Stimulated activated CD4-positive, alpha-beta T cell treated with anti-CD3 and anti-CD28 coated beads, Interleukin-12 subunit alpha, Interleukin-12 subunit beta, amount 100 ng/mL, for 4 hours (primary cell): Measurements from ENCODE around the gene NR3C2.
A peak's percentile ranks its signal among the peaks of the same experiment; 100 is the strongest.

ENCODE experiments used
- DNase-seq: peaks from one replicate; pipeline ENCODE4 v3.0.0-alpha.2; 2020

The NR3C2 gene

DNA sequence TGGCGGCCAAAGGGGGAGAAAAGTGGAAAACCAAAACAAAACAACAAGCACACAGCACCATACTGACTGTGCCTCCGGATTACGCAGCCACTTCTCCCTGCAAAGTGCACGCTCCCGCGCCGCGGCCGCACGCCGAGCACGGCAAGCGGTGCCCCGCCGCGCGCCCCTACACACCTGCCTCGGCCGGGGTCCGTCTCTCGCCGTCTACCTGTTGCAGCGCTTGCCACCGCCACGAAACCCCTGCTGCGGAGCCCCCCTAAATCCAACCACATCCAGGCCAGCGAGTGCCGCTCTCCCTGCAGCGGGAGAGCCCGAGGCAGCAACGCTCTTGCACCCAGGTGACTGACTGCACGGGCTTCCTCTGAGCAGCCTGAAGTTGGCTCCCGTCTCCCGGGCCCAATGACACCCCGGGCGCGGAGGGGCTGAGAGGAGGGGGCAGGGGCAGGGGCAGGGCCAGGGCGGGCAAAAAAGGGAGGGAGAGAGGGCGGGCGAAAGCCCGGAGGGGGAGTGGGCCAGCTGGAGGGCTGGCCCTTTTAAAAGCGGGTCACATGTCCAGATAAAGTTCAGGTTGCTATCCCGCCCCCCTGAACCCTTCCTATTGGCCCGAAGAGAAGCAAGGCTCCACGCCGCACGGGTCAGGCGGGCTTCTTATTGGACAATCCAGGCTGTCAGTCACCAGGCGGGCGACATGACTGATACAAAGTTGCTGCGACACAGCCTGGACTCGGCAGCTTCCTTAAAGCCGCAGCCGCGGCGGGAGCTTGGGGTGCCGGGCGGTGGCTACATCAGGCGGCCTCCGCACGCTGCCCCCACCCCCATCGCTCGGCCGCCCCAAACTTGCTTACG lies at the start of gene NR3C2:
Gene NR3C2 (minus strand): TSS at position 429 of the 846 bp plus-strand sequence.
- peak; percentile 91 for DNase-seq

DNA sequence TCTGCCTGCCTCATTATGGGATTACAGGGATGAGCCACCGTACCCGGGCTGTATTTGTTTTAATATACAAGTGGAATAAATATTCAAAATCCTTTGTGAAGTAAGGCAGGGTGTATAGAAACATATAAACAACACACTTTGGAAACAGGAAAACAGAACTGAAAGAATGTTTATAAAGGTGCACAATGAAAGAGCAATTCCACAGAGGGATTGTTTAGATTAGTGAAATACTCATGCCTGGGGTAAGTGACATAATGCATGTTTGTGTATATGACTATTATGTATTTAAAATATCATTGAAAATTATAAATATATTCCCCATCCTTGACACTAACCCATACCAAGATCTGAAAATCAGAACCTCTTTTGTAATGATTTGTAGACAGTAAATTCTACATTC lies 45.0 kb upstream of the NR3C2 start:
- no peak for DNase-seq

- DNase-seq, result no peak
These were observed 39.4 kb upstream of the NR3C2 start for GRCh38 chr4:148481636-148482035.

DNA sequence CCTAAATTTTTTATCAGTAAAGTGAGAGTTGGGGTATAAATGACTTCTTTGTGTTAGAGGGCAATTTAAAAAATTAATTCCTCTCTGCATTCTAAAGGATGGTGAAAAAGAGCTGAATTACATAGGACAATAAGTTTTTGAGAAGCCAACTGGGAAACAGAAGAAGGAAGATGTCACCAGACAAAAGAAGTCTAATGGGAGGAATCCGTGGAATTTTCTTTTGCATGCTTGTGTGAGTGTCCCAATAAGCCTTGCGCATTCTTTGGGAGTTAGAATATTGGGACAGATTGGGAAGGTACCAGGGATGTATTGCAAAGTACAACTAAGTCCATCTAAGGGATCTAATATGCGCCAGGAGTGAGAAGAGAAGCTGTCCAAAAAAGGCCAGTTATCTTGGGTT lies 35.1 kb upstream of the NR3C2 start:
- no peak for DNase-seq

GRCh38 chr4:148469938-148470337 lies 27.7 kb upstream of the NR3C2 start:
- DNase-seq, result no peak

DNA sequence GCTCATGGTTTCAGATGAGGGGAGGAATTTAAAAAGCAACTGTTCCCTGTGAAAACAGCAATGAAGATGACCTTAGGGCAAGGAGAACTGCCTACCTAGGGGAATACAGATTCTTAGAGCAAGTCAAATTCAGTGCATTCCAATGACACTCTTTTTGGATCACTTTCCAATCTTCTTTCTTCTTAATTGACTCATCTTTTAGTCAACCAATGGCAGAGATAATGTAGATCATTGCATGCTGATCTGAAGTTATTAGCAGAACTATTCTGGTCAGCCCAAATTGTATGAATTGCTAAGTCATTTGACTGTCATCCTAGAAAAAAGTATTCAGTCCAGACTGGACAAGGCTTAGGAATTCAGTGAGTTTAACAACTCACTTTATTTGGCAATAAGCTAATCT lies 12.6 kb upstream of the NR3C2 start:
- no peak for DNase-seq

GRCh38 chr4:148453833-148454232 lies 11.6 kb upstream of the NR3C2 start:
- no peak for DNase-seq

- no peak for DNase-seq
These were observed 10.8 kb upstream of the NR3C2 start for GRCh38 chr4:148452970-148453369.

GRCh38 chr4:148449921-148450320 lies 7.7 kb upstream of the NR3C2 start:
- no peak for DNase-seq

- DNase-seq, result no peak
These were observed 5.9 kb upstream of the NR3C2 start for GRCh38 chr4:148448141-148448540.

DNA sequence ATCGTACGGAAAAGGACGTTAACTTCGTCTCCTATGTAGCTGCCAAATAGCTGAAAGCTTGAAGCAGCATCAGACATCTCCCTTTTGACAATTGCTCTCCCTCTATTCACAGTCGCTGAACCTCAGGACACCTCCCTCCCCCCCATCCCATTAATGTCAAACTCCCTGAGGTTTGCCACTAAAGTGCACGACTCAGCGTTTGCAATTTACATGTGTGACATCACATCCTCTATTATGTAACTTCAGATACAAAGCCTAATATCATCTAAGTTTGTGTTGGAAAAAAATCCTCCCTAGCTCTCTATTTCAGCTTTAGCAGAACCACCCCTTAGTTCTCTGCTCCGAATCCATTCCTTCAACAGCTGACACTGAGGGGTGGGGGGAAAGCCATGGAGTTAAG lies 5.5 kb upstream of the NR3C2 start:
- no peak for DNase-seq

- no peak for DNase-seq
These were observed 3.7 kb upstream of the NR3C2 start for GRCh38 chr4:148445860-148446330.

DNA sequence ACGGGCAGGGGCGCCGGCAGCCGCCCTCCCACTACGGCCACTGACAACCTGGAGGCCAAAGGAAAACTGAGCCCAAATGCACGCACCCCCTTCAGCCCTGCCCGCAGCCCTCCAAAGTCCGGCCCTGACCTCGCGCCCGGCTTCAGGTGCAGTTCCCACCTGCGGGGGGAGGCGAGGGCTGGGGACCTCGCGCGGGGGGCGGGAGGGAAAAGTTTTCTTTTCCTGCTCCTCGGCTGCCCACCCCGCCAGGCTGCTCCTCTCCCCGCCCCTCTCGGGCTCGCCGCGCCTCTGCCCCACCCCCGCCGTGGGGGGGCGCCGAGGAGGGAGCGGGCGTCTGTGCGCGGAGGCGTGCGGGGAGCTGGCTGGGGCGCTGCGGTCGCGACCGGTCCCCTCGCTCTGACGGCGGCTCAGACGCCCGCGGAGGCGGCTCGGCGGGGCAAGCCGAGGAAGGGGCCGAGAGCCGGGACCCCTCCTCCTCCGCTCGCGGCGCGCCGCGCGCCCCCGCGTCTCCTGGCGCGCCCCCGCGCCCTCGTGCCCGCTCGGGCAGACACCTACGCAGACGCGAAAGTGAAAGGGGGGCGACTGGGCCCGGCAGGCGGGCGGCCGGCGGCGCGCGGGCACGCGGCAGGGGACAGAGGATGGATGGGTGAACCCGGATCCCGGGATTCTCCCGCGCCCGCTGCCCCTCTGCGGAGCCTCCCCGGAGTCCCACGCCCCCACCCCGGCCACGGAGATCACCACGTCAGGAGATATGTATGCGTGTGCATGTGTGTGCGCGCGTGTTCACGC lies 3.1 kb upstream of the NR3C2 start:
- DNase-seq, result peak; percentile 63

- peak; percentile 28 for DNase-seq
These were observed 2.3 kb upstream of the NR3C2 start for GRCh38 chr4:148444296-148445070.

GRCh38 chr4:148443512-148444295 lies 1.5 kb upstream of the NR3C2 start:
- DNase-seq, result peak; percentile 26

- DNase-seq, result no peak
These were observed 758 bp upstream of the NR3C2 start for GRCh38 chr4:148442832-148443511.

DNA sequence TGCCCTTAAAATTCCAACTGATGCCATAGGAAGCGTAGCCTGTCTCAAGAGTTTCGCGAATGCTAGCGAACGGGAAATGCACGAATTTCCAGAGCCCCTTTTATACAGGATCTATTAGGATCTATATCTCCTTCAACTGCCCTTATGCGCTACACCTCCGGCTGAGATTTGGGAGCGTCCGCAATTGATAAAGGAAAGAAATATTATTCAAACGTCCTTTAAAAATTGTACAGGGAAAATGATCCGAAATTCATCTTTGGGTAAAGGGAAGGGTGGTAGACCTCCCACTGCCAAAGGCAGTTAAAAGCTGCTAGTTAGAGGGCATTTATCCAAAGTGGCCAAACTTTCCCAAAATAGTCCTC lies 609 bp downstream of the NR3C2 start:
- no peak for DNase-seq

DNA sequence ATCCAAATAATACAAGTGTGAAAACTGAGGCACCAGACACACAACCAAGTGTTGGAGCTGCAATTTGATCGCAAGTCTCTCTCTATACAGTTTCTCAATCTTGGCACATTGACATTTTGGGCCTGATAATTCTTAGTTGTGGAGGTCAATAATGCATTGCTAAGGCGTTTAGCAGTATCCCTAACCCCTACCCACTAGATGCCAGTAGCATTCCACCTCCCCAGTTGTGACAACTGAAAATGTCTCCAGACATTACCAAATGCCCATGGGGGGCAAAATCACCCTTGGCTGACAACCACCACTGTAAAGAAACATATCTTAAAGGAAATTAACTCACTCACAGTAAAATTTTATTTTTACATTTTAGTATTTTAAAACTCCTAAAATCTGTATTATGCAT lies 4.2 kb downstream of the NR3C2 start:
- DNase-seq, result no peak

DNA sequence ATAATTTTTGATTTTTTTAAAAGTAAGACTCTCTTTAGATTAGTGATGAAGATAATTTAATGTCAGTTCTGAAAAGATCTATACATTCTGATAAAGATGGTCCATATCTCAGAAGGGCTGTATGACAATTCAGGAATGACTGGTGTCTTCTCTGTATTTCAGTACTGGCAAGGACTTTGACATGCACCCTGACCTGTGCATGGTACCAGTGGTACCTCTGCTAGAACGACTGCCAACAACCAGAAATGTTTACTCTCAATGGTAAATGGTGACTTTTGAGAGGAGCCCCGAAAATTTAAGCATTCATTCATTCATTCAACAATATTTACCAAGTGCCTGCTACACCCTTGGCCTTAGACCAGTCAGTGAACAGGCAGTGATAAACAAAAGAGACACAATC lies 4.8 kb downstream of the NR3C2 start:
- DNase-seq, result no peak

DNA sequence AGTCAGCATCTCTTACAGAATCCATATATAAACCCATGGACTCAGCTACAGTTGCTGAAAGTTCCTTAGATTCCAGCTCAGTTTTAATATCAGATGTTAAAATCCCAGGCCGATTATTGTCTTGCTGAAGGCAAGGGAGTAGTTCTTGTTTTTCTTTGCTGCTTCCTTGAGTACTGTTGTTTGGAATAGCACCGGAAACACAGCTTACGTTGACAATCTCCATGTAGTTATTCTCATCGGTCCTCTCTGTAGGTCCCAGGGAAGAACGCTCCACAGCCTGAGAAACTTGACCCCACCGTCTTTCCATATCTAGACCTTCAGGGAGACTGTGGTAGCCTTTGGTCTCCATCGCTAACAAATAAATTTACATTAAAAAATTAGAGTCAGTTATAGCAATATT lies 5.7 kb downstream of the NR3C2 start:
- DNase-seq, result no peak

DNA sequence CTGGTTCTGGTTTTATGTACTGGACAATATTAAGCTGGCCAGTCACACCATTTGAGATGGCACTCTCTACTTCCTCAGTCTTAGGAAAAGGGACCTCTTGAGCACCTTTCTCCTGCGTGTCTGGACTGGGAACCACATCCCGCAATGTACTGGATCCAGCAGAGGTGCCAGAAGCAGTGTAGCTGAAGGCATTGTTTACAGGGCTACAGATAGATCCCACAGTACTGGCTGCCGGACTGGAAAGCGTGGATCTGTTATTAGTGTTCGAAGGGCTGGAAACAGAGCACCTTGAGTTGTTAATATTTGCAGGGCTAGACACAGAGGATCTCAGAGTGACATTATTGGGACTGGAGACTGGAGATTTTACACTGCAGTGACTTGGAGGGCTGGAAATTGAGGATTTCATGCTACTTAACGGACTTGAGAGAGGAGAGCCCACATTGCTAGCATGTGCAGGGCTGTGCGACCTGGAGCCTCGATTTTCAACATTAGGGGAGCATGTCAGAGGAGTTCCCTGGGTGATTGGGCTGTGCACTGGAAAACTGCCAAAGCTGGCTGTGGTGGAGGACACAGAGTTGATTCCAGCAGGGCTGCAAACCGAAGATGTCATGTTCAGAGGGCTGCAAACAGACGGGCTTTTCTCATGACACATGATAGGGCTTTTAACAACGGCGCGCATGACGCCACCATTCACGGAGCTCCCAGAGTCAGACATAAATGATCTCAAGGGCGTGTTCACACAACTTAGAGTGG lies 6.4 kb downstream of the NR3C2 start:
- no peak for DNase-seq
